IPS-20b (cell line): ENCODE results near the gene GNAO1.
A peak's percentile ranks its signal among the peaks of the same experiment; 100 is the strongest.

Source experiments
- H3K27ac ChIP-seq: one replicate; pipeline ENCODE4 v1.5.1; 2013; ENCODE audit warnings: low read length
- H3K27me3 ChIP-seq: 2 replicates; pipeline ENCODE4 v1.6.1; 2013; ENCODE audit warnings: mild to moderate bottlenecking, low read length, inconsistent platforms; ENCODE audit not compliant: insufficient read depth
- H3K36me3 ChIP-seq: 2 replicates; pipeline ENCODE4 v1.6.1; 2013; ENCODE audit warnings: low read depth, mild to moderate bottlenecking, inconsistent platforms, low read length, moderate library complexity; ENCODE audit not compliant: insufficient read depth
- H3K4me1 ChIP-seq: 2 replicates; pipeline ENCODE4 v1.6.1; 2013; ENCODE audit warnings: mild to moderate bottlenecking, control low read depth, inconsistent platforms, low read length, moderate library complexity; ENCODE audit not compliant: insufficient read depth
- H3K4me3 ChIP-seq: 2 replicates; pipeline ENCODE4 v1.5.1; 2013; ENCODE audit warnings: mild to moderate bottlenecking, low read length, inconsistent platforms
- H3K9ac ChIP-seq: 2 replicates; pipeline ENCODE4 v1.6.1; 2013; ENCODE audit warnings: low read depth, mild to moderate bottlenecking, inconsistent platforms, low read length, moderate library complexity
- H3K9me3 ChIP-seq: 2 replicates; pipeline ENCODE4 v1.6.1; 2013; ENCODE audit warnings: mild to moderate bottlenecking, low read depth, low read length, inconsistent platforms; ENCODE audit not compliant: insufficient read depth

GNAO1 gene

DNA sequence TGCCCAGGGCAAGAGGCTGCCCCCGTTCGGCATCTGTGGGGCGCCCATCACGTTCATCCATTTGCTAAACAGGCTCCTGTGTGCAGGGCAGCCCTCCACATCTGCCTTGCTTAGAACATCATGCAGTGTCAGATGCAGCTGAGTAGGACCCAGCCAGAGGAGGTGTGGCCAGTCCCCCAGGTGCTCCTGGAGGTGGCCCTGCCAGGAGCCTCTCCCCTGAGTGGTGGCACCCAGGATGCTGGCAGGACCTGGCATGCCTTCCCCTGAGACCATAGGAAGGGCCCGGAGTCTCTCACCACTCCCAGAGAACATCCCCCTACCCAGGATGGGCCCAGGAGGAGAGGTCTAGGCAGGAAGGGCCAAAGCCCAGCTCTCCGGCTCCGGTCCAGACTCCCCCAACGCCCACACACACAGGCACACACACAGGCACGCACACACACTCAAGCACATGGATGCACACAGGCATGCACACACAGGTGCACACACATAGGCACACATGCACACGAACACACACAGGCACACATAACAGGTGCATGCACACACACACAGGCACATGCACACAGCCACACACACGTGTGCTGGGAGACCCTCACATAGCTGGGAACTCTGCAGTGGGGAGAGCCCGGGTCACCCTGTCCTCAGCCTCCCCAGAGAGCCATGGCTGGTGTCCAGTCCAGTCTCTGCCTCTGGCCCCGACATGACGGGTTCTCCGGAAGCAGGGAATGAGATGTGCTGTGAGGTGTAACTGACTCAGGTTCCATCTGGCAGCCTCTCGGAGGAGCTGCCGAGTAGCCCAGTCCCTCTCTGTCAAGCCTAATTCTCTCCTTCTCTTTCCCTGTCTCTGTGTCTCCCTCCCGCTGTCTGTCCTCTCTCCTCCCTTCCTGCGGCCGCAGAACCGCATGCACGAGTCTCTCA, 159.5 kb downstream of the GNAO1 start:
- H3K36me3 ChIP-seq = no peaks in the 10 kb centered on the region

DNA sequence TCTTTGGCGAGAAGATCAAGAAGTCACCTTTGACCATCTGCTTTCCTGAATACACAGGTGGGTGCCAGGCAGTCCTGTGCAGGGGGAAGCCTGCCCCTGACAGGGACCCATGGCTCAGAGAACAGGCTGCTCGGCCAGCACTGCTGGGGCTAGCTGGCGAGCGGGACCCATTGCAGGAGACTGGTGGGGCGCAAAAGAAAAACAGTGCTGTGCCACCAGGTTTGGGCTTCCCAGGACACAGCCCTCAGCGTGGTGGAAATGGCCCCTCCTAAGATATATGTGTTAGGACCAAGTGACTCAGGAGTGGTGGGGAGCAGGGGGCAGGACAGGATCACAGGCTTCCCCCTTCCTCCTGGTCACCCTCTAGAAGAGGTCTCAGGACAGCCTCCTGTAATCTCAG, 160.2 kb downstream of the GNAO1 start:
- H3K36me3 ChIP-seq = no peaks in the 10 kb centered on the region
- H3K9me3 ChIP-seq = no peaks in the 10 kb centered on the region
- H3K4me1 ChIP-seq = peaks cover 5% of the 10 kb centered on the region; the same call in 1 of the 2 replicates
- no peak overlapping the region for H3K27ac ChIP-seq
- H3K4me3 ChIP-seq = no peak overlapping the region
- no peak overlapping the region for H3K9ac ChIP-seq
- no peaks in the 10 kb centered on the region for H3K27me3 ChIP-seq

More for the DNA sequence above, 159.5 kb downstream of the GNAO1 start:
- no peak overlapping the region for H3K9ac ChIP-seq
- H3K27me3 ChIP-seq = no peaks in the 10 kb centered on the region
- H3K27ac ChIP-seq = no peak overlapping the region
- no peaks in the 10 kb centered on the region; the same call in 1 of the 2 replicates for H3K4me1 ChIP-seq
- H3K9me3 ChIP-seq = no peaks in the 10 kb centered on the region
- H3K4me3 ChIP-seq = no peak overlapping the region

DNA sequence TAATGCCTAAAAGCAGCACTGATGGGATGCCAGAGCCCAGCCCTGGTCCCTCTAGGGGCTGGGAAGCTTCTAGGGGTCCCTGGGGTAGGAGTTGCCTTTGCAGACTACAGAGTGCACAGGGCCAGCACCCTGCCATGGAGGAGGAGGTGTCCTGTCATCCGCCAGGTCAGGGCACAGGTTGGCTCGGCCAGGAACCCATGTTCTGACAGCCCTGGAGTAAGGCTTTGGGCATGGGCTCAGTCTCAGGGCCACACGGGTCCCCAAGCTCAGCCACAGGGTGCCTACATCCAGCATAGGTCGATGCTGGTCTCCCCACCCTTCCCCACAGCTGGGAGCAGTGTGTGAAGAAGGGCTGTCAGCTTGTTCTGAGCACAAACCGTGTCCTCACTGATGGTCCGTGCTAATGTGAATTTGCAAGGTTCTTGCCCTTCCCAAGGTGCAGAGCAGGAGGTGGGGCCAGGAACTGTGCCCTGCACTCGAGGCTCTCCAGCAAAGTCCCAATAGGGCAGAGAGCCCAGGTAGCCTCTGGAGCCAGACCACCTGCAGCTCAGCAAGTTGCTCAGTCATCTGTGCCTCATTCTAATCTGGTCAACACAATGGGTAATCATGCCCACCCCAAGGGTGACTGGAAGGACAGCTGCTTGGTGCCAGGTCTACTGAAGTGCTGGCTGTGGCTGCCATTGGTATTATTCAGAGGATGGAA, 161.2 kb downstream of the GNAO1 start:
- Histone ChIP-seq H3K27me3 (no peaks in the 10 kb centered on the region), H3K4me3 (no peak overlapping the region), H3K9ac (no peak overlapping the region), H3K36me3 (no peaks in the 10 kb centered on the region), H3K9me3 (no peaks in the 10 kb centered on the region), H3K4me1 (peaks cover 13% of the 10 kb centered on the region; the same call in 1 of the 2 replicates), H3K27ac (no peak overlapping the region)

GRCh38 chr16:56353054-56353921, 162.0 kb downstream of the GNAO1 start:
- Histone ChIP-seq H3K4me3 (no peak overlapping the region), H3K36me3 (no peaks in the 10 kb centered on the region), H3K9me3 (no peaks in the 10 kb centered on the region), H3K9ac (no peak overlapping the region), H3K27me3 (no peaks in the 10 kb centered on the region), H3K27ac (no peak overlapping the region), H3K4me1 (peaks cover 18% of the 10 kb centered on the region; the same call in 1 of the 2 replicates)

DNA sequence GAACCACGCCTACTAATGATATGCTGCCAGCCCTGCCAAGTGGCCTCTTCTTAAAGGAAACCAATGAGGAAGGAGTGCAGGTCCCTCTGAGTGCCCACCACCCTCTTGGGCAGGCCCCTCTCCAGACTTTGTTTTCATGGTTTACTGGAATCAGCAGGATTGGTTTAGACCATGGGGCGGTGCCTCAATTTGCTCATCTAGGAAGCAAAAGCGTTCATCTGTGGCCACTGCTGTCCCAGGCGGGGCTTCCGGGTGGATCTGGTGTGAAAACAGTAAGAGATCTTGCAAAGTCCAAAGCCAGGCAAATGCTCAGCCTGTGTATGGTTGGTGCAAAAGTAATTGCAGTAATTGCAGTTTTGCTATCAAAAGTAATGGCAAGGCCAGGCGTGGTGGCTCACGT, 162.7 kb downstream of the GNAO1 start:
- no peak overlapping the region for H3K27ac ChIP-seq
- H3K9me3 ChIP-seq = no peaks in the 10 kb centered on the region
- H3K4me3 ChIP-seq = no peak overlapping the region
- H3K9ac ChIP-seq = no peak overlapping the region
- H3K27me3 ChIP-seq = no peaks in the 10 kb centered on the region
- H3K4me1 ChIP-seq = peaks cover 18% of the 10 kb centered on the region; the same call in 1 of the 2 replicates
- no peaks in the 10 kb centered on the region for H3K36me3 ChIP-seq

DNA sequence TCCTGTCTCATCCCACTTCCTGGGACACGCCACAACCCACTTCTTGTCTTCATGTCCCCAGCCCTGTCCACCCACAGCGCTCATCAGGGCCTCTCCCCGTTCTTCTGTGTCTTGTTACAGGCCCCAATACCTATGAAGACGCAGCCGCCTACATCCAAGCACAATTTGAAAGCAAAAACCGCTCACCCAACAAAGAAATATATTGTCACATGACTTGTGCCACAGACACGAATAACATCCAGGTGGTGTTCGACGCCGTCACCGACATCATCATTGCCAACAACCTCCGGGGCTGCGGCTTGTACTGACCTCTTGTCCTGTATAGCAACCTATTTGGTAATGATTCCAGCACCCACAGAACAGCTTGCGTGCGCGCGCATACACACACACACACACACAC, 163.5 kb downstream of the GNAO1 start:
- Histone ChIP-seq H3K4me3 (no peak overlapping the region), H3K9me3 (no peaks in the 10 kb centered on the region), H3K27ac (no peak overlapping the region), H3K27me3 (no peaks in the 10 kb centered on the region), H3K9ac (no peak overlapping the region), H3K36me3 (no peaks in the 10 kb centered on the region), H3K4me1 (peaks cover 18% of the 10 kb centered on the region; the same call in 1 of the 2 replicates)

DNA sequence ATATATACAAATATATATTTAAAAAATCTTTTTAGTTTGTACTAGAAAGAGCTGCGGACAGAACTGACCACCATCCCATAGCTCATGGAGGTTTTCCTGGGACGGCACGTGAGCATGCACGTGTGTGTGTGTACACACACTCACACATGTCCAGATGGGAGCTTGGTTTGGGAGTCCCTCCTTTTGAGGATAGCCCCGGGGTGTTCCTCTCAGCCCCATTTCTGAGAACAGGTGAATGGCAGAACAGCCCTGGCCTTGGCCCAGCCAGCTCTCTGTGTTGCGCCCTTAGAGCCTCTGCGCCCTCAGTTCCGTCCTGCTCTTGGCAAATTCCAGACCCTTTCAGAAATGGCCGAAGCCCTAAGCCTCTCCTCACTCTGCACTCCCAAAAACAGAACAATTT, 163.9 kb downstream of the GNAO1 start:
- Histone ChIP-seq H3K4me3 (no peak overlapping the region), H3K27ac (no peak overlapping the region), H3K27me3 (no peaks in the 10 kb centered on the region), H3K36me3 (no peaks in the 10 kb centered on the region), H3K9ac (no peak overlapping the region), H3K9me3 (no peaks in the 10 kb centered on the region), H3K4me1 (peaks cover 18% of the 10 kb centered on the region; the same call in 1 of the 2 replicates)

DNA sequence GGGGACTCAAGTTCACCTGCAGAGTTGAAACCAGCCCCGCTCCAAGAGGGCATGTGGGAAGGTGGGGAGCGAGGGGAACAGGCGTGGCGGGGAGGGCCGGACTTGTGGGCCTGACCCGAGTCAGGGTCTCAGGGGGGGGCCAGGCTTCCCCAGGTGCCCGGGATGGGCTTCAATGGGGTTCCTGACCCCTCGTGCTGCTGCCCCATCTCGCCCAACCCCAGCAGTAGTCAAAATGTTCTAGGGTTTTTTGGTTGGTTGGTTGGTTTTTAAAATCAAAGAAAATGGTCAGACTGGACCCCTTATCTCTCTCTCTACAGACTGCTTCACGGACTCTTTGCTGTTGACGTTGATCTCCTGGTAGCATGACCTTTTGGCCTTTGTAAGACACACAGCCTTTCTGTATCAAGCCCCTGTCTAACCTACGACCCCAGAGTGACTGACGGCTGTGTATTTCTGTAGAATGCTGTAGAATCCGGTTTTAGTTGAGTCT, 164.5 kb downstream of the GNAO1 start:
- H3K4me3 ChIP-seq = peak overlapping the region; percentile 57; the same call in 1 of the 2 replicates
- no peaks in the 10 kb centered on the region for H3K27me3 ChIP-seq
- H3K9me3 ChIP-seq = no peaks in the 10 kb centered on the region
- H3K27ac ChIP-seq = no peak overlapping the region
- peak overlapping the region; percentile 4; the same call in 1 of the 2 replicates for H3K9ac ChIP-seq
- peaks cover 18% of the 10 kb centered on the region; the same call in 1 of the 2 replicates for H3K4me1 ChIP-seq
- no peaks in the 10 kb centered on the region for H3K36me3 ChIP-seq

DNA sequence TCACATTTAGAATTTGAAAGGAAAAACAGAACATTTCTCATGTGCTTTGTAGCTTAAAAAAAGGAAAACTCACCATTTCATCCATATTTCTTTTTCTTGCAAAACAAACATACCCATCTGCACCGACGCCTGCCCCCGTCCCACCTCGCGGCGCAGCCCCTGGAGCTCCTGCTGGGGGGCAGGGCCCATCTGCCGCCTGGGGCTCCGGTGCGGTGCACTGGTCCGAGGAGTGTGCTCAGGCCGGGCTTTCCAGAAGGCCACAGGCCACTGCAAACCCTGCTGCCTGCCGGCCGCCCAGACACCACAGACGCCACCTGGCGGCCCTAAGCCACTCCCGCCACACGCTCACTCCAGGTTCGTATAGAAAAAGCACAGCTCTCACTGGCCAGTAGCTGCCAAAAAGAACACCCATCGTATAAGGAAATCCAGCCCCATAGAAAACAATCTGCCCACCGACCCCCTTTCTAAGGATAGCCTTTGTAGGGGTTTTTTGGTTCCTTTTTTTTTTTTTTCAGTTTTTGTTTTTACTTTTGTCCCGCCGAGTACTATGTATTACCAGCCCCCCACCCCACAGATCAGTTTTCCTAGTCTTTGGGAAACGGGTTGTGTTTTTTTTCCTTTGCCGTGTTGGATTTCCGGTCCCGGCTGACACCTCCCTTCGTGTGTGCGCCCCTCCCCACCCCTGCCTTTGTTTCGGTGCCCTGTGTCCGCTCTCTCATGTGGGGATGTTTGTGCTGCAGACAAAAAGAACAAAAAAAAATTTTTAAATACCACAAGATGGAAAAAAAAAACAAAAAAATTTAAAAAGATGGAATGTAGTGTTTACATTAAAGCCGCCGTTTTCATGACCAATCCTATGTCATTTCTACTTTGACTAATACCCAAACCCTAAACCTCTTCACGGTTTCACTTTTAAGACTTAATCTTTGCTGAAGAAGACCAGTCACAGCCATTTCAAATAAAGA, 165.3 kb downstream of the GNAO1 start:
- H3K27me3 ChIP-seq = no peaks in the 10 kb centered on the region
- H3K9ac ChIP-seq = peak overlapping the region; percentile 52; the same call in 1 of the 2 replicates
- no peaks in the 10 kb centered on the region for H3K9me3 ChIP-seq
- no peak overlapping the region for H3K27ac ChIP-seq
- H3K4me1 ChIP-seq = peaks cover 18% of the 10 kb centered on the region; the same call in 1 of the 2 replicates
- H3K36me3 ChIP-seq = no peaks in the 10 kb centered on the region
- H3K4me3 ChIP-seq = peak overlapping the region; percentile 57; the same call in 1 of the 2 replicates

DNA sequence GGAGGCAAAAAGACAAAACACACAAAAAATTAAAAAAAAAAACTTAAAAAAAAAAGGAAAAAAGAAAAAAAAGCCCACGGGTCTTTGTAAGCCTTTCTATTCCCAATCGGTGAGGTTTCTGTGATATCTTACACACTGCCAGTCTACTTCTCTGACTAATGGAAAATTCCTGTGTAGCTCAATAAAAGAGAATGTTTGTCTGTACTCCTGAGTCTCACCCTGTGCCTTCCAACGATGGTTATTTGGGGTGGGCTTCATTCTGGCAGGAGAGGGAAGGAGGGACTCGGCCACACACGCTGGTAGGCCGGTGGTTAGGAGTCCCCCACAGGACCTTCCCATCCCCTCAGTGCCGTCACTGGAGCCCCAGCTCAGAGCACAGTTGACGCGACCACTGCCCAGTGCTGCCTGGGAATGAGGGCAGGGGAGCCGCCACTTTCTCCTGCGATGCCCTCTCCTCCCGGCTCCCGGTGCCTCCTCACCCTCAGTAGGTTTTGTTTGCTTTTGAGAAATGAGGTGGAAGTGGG, 166.0 kb downstream of the GNAO1 start:
- peaks cover 18% of the 10 kb centered on the region; the same call in 1 of the 2 replicates for H3K4me1 ChIP-seq
- H3K9me3 ChIP-seq = no peaks in the 10 kb centered on the region
- H3K4me3 ChIP-seq = peak overlapping the region; percentile 57; the same call in 1 of the 2 replicates
- H3K27me3 ChIP-seq = no peaks in the 10 kb centered on the region
- H3K36me3 ChIP-seq = peaks cover 4% of the 10 kb centered on the region
- H3K9ac ChIP-seq = peak overlapping the region; percentile 52; the same call in 1 of the 2 replicates
- no peak overlapping the region for H3K27ac ChIP-seq
